ENCODE data around the gene SDK2. TPM values are rescaled to one million over a fixed set of nuclear protein-coding genes. Genes with fewer than 3 reads are reported as not detected.
A peak's percentile ranks its signal among the peaks of the same experiment; 100 is the strongest.

The SDK2 gene
- total RNA-seq, 1 donor from 2014 or later: 12.3 TPM

DNA sequence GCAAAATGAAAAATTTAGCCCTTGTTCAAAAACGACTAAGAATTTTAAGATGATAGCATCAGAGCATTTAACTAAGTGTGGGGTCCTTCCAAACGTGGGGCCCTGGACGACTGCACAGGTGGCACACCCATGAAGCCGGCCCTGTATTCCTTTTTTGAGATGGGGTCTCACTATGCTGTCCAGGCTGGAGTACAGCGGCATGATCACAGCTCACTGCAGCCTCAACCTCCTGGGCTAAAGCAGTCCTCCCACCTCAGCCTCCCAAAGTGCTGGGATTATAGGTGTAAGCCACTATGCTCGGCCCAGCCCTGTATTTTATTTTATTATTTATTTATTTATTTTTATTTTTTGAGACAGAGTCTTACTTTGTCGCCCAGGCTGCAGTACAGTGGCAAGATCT lies 241.8 kb downstream of the SDK2 start:
- Mint-ChIP-seq H3K27ac (ENCODE audit: unreplicated experiment) (no peak overlapping the region), H3K36me3 (ENCODE audit: unreplicated experiment) (no peaks in the 10 kb centered on the region), H3K4me1 (ENCODE audit: low read depth, unreplicated experiment) (no peaks in the 10 kb centered on the region), H3K27me3 (ENCODE audit: unreplicated experiment) (no peaks in the 10 kb centered on the region), H3K9me3 (ENCODE audit: unreplicated experiment) (no peaks in the 10 kb centered on the region), H3K4me3 (ENCODE audit: unreplicated experiment) (no peak overlapping the region)
- TF ChIP-seq, protein P1, sequence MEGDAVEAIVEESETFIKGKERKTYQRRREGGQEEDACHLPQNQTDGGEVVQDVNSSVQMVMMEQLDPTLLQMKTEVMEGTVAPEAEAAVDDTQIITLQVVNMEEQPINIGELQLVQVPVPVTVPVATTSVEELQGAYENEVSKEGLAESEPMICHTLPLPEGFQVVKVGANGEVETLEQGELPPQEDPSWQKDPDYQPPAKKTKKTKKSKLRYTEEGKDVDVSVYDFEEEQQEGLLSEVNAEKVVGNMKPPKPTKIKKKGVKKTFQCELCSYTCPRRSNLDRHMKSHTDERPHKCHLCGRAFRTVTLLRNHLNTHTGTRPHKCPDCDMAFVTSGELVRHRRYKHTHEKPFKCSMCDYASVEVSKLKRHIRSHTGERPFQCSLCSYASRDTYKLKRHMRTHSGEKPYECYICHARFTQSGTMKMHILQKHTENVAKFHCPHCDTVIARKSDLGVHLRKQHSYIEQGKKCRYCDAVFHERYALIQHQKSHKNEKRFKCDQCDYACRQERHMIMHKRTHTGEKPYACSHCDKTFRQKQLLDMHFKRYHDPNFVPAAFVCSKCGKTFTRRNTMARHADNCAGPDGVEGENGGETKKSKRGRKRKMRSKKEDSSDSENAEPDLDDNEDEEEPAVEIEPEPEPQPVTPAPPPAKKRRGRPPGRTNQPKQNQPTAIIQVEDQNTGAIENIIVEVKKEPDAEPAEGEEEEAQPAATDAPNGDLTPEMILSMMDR (IDR thresholded peaks at IDR 0.05; ENCODE audit: partially characterized antibody, unreplicated experiment): no peak
- DNase-seq: no peak

DNA sequence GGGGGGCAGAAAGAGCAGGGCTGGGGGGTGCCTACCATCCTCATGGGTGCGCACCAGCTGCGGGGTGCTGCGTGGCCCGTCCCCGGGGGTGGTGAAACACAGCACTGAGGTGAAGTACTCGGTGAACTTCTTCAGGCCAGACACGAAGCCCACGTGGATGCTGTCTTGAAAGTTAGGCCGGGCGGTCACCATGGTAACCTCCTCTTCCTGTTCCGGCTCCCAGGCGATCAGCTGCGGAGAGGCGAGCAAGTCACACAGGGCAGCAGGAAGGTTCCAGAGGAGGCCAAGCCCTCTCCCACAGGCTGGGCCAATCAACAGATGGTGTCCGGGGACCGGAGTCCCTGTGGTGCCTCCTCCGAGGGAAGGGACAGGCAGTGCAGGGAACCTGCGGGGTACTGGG lies 242.3 kb downstream of the SDK2 start:
- H3K36me3 Mint-ChIP-seq (ENCODE audit: unreplicated experiment): no peaks in the 10 kb centered on the region
- no peak overlapping the region for H3K4me3 Mint-ChIP-seq (ENCODE audit: unreplicated experiment)
- H3K27ac Mint-ChIP-seq (ENCODE audit: unreplicated experiment): no peak overlapping the region
- TF ChIP-seq, protein P1 (IDR thresholded peaks at IDR 0.05; ENCODE audit: partially characterized antibody, unreplicated experiment): no peak
- H3K9me3 Mint-ChIP-seq (ENCODE audit: unreplicated experiment): no peaks in the 10 kb centered on the region
- H3K4me1 Mint-ChIP-seq (ENCODE audit: low read depth, unreplicated experiment): no peaks in the 10 kb centered on the region
- H3K27me3 Mint-ChIP-seq (ENCODE audit: unreplicated experiment): no peaks in the 10 kb centered on the region
- DNase-seq: peak; percentile 71

DNA sequence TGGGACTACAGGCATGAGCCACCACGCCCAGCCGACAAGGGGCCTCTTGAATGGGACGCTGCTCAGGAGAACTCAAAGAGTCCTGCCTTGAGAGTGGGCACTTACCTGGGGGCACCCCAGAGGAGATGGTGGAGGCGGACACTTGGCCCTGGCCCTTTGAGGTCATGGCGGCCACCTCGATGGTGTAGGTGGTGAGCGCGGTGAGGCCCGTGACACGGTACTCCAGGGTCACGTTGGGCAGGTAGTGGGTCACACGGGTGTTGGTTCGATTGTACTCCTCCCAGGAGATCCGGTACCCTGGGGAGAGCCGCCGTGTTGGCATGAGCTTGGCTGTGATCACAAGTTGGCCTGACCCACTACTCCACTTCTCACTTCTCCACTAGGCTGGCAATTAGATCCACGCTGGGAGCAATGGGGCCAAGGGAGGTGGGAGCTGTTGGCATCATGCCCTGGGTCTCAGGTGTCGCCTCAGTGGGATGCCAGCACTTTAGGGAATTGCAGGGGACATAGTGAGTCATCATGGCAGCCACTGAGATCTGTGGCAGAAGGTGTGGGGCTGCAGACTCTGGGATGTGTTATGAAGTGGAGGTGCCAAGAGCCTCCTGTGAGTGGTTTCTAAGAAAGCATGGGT lies 243.2 kb downstream of the SDK2 start:
- Mint-ChIP-seq H3K4me1 (ENCODE audit: low read depth, unreplicated experiment) (no peaks in the 10 kb centered on the region), H3K27ac (ENCODE audit: unreplicated experiment) (no peak overlapping the region), H3K4me3 (ENCODE audit: unreplicated experiment) (no peak overlapping the region), H3K27me3 (ENCODE audit: unreplicated experiment) (no peaks in the 10 kb centered on the region), H3K9me3 (ENCODE audit: unreplicated experiment) (no peaks in the 10 kb centered on the region), H3K36me3 (ENCODE audit: unreplicated experiment) (no peaks in the 10 kb centered on the region)
- no peak for DNase-seq
- TF ChIP-seq, protein P1 (IDR thresholded peaks at IDR 0.05; ENCODE audit: partially characterized antibody, unreplicated experiment): no peak

DNA sequence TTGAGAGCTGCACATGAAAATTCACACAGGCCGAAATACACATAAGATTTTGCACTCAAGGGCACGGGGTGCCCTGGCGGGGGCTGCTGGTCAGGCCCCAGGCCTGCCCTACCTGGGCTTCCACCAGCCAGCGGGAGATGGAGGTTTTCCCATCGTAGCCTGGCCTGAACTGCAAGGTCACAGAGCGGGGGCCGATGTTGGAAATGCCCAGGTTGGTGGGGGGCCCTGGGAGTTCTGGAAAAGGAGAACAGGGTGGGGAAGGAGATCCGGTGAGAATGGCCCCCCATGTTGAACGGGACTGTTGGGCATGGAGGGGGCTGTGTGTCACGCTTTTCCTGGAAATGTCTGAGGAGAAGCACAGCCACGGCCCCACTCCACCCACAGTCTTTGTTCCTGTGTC lies 245.2 kb downstream of the SDK2 start:
- Mint-ChIP-seq H3K4me1 (ENCODE audit: low read depth, unreplicated experiment) (no peaks in the 10 kb centered on the region), H3K4me3 (ENCODE audit: unreplicated experiment) (no peak overlapping the region), H3K27ac (ENCODE audit: unreplicated experiment) (no peak overlapping the region), H3K9me3 (ENCODE audit: unreplicated experiment) (no peaks in the 10 kb centered on the region), H3K36me3 (ENCODE audit: unreplicated experiment) (no peaks in the 10 kb centered on the region), H3K27me3 (ENCODE audit: unreplicated experiment) (peaks cover 3% of the 10 kb centered on the region)
- no peak for DNase-seq
- TF ChIP-seq, protein P1 (IDR thresholded peaks at IDR 0.05; ENCODE audit: partially characterized antibody, unreplicated experiment): no peak

DNA sequence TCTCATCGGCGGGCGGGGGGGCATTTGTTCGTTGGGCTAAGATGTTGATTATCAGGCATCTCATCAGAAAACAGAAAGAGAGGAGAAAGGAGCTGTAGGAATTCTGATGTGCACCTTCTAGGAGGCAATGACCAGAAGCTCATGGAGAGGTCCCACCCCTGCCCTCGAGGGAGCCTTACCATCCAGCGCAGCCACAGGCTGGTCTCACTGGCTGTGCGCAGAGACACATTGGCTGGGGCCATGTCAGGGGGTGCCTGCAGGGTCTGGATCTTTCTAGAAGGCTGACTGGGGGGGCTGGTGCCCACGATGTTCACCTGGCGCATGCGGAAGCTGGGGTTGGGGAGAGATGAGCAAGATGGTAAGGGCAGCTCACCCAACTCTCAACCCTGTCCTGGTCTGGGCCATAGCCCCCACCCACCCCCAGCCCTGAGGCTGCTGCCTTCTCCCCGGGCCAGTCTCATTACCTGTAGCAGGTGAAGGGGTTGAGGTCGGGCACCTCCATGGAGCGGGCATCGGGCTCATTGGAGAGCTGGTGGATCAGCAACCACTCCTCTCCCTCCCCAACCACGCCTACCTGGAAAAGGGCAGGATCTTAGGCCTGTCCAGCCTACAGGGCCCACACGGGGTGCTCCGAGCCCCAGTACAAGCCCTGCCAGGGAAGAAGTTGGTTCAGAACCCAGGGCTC lies 246.2 kb downstream of the SDK2 start:
- Mint-ChIP-seq H3K9me3 (ENCODE audit: unreplicated experiment) (no peaks in the 10 kb centered on the region), H3K36me3 (ENCODE audit: unreplicated experiment) (no peaks in the 10 kb centered on the region), H3K4me3 (ENCODE audit: unreplicated experiment) (no peak overlapping the region), H3K27ac (ENCODE audit: unreplicated experiment) (no peak overlapping the region), H3K27me3 (ENCODE audit: unreplicated experiment) (peaks cover 3% of the 10 kb centered on the region), H3K4me1 (ENCODE audit: low read depth, unreplicated experiment) (no peaks in the 10 kb centered on the region)
- TF ChIP-seq, protein P1 (IDR thresholded peaks at IDR 0.05; ENCODE audit: partially characterized antibody, unreplicated experiment): no peak
- DNase-seq: no peak

Data from glutamatergic neuron (in vitro differentiated cells).